GM20431 (cell line): Measurements from ENCODE around the gene RIMBP2.

Experiments
- in situ Hi-C: fragments of 300-500 bp; cut with MseI, MboI; formaldehyde crosslinking; loops from one replicate; pipeline ENCODE4 v1.15.0; 2020; ENCODE audit warnings: low sequenced_read_pairs; ENCODE audit not compliant: unreplicated experiment

The RIMBP2 gene

GRCh38 chr12:130414381-130414780 is 301.7 kb downstream of the RIMBP2 start:
- in situ Hi-C loops: no loop called here

DNA sequence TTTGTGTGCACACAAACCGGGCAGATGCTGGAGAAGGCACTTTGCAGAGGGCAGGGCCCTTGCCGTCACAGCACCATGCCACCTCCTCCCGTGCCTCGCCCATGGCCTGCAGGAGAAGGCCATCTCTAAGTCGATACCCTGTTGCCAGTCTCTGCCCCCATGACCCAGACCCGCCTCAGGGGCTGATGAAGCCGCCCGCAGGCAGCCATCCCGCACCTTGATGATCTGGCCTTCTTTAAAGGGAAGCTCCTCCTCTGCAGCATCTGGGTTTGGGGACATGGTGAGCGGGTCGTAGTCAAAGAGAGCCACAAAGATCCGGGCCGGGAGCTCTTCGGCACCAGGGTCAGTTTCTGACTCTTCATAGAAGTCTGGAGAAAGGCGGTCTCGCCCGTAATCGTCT is 302.2 kb downstream of the RIMBP2 start:
- in situ Hi-C loops: no loop called here

DNA sequence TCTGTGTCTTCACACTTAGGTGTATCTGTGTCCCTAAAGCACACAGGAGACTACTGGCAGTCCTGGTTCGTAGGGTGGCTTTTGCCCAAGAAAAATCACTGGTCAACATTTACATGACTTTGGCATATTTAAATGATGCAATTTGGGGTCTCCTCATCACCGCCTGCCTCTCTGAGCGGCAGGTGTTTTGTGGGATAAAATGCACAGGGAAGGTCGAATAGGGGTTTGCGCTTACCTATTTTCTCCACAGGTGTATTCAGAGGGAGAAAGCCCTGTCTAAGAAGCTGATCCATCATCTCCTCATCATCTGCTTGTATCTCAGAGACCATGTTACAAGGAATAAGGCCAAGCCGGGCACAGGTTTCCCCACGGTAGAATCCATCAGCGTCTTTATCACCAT is 303.7 kb downstream of the RIMBP2 start:
- in situ Hi-C loops: no loop called here

- in situ Hi-C loops: no loop called here
These were observed 310.8 kb downstream of the RIMBP2 start for GRCh38 chr12:130405332-130405731.

DNA sequence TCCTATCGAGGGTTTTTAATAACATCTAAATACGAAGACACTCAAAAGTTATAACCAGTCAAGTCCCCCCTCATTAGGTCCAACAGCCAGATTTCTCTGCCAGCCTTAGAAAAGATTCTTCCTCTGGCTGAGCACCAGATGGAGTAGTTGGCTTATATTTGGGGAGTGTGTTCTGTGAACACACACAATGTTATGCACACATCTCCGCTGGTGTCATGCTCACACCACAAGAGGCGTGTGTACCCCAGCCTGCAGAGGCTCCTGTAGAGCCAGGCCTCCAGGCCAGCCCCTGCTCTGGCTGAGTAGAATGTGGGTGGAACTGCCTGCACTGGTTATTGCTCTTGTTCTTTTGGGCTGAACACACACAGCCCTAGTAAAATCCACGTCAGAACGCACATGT is 314.4 kb downstream of the RIMBP2 start:
- in situ Hi-C loops: no loop called here

DNA sequence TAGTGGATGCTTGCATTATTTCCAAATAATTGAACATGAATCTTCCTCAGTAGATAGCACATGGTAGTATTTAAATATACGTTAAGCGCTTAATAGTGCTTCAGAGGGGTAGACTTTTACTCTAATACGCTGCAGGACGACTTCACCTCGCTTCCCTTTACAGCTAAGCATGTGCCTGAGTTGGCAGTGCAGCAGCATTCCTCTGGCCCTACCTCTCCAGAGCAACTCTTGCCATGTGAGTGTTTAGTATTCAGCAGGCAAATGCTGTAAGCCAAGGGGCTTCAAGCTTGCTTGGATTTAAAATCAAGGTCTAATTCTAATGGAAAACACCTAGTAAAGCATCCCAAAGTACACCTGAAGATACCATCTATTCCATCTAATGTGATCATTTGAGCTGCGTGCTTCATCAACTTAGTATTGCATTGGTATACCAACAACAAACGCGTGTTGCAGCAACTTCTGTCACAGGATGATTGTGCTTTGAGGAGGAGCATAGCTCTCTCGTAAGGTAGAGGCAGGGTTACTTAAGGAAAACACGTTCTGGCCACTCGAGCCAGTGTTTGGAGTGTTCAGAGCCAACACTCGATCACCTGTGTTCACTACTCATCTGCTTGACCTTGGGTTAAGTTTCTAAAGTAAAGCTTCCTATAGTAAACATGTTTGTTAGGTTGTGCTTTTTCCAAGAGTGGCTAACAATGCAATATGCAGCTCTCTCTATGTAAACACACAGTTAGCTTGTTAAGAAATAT is 317.8 kb downstream of the RIMBP2 start:
- in situ Hi-C loops: no loop called here

- in situ Hi-C loops: no loop called here
These were observed 319.4 kb downstream of the RIMBP2 start for GRCh38 chr12:130396667-130397066.

DNA sequence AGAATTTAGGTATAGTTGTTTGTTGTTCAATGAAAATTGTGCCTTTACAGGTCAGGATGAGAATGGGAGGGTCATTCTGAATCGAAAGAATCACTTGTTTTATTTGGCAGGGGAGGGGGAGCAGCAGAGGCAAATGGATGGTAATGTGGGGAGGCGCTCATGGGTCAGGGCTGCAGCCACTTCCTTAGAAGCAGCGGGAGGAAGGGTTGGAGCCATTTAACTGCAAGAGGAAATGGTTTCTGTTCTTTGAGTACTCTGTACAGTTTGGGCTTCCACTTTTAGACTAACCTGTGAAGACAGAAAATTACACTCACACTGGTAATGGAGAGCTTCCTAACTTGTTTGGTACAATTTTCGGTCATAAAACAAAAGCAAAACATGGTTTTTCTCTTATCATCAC is 321.2 kb downstream of the RIMBP2 start:
- in situ Hi-C loops: no loop called here

DNA sequence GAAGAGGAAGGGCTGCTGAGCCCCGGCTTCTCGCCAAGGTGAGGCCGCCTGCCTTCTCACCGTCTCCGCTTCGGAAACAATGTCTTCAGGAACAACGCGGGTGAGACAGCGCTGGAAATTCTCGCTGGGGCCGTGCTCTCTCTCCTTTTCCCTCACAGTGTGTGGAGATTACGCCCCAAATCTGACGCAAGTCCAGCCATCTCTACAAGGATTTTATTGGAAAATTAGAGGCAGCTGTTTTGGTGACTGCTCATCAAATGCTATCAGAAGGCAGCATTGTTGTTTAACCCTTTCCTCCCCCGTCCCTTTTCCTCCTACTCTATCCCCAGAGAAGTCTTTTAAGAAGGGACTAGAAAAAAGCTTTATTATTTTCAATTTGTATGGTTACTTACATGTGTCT is 324.9 kb downstream of the RIMBP2 start:
- in situ Hi-C loops: no loop called here

DNA sequence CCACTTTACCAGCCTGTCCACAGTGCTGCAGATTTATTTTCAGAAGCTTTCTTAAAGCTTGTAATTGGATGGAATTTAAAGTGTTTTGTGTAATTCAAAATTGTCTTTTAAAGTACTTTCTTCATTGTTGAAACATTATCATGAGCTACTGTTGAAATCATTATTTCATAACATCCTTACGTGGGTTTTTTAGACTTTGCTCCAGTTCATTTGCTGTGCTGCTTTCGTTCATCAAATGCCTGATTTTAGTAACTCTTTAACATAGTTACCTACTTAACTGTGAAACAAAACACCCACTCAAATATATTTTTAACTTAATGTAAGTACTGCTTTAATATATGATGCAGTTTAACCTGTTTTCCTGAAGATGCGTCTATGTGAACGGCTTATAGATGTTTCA is 330.9 kb downstream of the RIMBP2 start:
- in situ Hi-C loops: no loop called here

DNA sequence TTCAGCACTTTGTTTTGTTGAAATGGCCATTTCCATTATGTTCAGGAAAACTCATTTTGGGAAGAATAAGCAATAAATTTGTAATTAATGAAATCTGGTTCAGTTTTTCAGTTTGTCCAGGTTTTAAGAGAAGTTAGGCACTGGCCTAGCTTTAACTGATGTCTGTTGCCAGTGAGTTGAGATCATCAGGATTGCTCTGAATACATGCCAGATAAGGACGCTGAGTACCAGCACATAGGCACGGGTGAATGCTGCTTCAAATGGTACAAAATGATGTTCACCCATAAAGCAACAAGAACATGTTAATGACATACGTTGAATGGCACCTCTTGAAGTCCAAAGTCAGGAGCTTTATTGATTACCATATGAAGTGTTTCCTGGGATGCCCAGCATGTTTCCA is 331.9 kb downstream of the RIMBP2 start:
- in situ Hi-C loops: no loop called here

GRCh38 chr12:130382818-130383217 is 333.3 kb downstream of the RIMBP2 start:
- in situ Hi-C loops: no loop called here

- in situ Hi-C loops: no loop called here
These were observed 340.5 kb downstream of the RIMBP2 start for GRCh38 chr12:130375296-130376287.

DNA sequence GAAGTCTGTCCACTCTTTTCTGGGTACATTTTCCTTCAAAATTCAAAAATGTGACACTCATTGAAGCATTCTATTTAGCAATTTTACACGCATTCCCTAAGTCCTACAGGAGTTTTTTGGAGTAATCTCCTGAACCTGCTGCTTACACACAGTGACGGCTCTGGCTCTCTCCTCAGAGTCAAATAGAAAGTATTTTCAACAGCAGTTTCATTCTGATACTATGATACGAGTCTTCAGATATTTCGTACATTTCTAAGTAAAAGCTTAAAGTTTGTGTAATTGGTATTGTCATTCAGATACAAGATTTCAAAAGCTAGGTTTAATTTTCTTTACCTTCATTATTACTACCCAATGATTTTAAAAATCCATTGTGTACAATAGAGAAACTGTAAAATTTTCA is 342.0 kb downstream of the RIMBP2 start:
- in situ Hi-C loops: no loop called here

- in situ Hi-C loops: no loop called here
These were observed 343.2 kb downstream of the RIMBP2 start for GRCh38 chr12:130372936-130373335.

DNA sequence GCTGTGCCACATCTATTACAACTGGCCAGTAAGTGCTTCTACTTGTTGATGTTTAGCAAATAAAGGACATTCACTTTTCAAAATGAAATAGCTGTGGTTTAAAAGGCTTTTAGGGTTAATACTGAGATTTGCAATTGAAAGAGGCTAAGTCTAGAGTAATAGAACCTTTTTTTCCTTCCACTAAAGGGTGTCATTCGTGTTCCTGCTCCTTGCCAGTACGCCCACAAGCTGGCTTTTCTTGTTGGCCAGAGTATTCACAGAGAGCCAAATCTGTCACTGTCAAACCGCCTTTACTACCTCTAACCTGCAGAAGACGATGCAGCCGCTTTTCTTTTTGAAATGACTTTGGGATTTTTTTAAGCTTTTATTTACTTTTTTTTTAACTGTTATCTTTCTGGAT is 344.8 kb downstream of the RIMBP2 start:
- in situ Hi-C loops: no loop called here

DNA sequence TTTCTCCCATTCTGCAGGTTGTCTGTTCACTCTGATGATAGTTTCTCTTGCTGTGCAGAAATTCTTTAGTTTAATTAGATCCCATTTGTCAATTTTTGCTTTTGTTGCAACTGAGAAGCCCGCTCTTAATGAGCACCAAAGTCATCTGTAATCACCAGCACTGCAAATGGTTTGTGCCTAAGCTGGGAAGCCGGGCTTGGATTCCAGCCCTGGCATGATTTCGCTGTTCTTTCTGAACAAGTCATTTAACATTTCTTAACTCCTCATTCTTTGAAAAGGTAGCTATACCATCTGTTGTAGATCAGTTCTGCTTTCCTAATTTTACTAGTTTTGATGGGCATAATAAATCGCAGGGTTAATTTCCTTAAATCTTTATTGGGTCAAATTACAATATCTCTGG is 346.3 kb downstream of the RIMBP2 start:
- in situ Hi-C loops: no loop called here

GRCh38 chr12:130367523-130367922 is 348.6 kb downstream of the RIMBP2 start:
- in situ Hi-C loops: no loop called here

- in situ Hi-C loops: no loop called here
These were observed 349.1 kb downstream of the RIMBP2 start for GRCh38 chr12:130367003-130367402.

DNA sequence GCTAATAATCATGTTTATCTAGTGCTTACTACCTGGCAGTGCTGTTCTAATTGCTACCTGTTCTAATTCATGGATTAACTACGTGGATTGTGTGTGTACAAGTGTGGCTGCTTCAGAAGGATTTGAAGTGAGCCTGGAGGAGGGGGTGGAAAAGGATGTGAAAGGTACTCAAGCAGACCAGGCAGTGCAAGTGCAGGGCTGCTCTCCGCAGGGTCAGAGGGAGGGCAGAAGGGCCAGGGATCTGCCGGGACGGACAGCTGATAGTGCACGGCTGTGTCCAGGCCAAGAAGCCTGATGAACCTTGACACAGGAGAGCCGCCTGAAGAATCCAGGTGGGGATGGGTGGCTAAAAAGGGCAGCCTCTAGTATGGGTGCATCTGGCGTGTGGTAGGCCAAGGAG is 349.9 kb downstream of the RIMBP2 start:
- in situ Hi-C loops: no loop called here

- in situ Hi-C loops: no loop called here
These were observed 351.5 kb downstream of the RIMBP2 start for GRCh38 chr12:130364578-130364977.
